HepG2 (cell line): ENCODE results near the gene CACNA1D.

Source experiments
- ARID3A ChIP-seq: IDR thresholded peaks from 2 replicates; pipeline ENCODE4 v1.6.1; 2012; ENCODE audit warnings: low read depth, low read length, improper control_type of control experiment
- BCLAF1 ChIP-seq: fragments of 450-650 bp; IDR thresholded peaks from 2 replicates; pipeline ENCODE4 v1.6.1; 2017; ENCODE audit warnings: mild to moderate bottlenecking
- ELF1 ChIP-seq: sonication (generic); formaldehyde crosslinking; IDR thresholded peaks from 2 replicates; pipeline ENCODE4 v1.4.0; 2020; ENCODE audit warnings: missing genetic modification reagents
- HCFC1 ChIP-seq: fragments of 150-350 bp; IDR thresholded peaks from 2 replicates; pipeline ENCODE4 v1.6.1; 2014; ENCODE audit warnings: low read depth, low read length
- HINFP ChIP-seq: sonication (generic); formaldehyde crosslinking; IDR thresholded peaks from 2 replicates; pipeline ENCODE4 v1.4.0; 2020; ENCODE audit warnings: low read depth, mild to moderate bottlenecking, missing genetic modification reagents
- HNRNPK ChIP-seq: fragments of 200-400 bp; formaldehyde crosslinking; IDR thresholded peaks from 2 replicates; pipeline ENCODE4 v1.6.1; 2018; ENCODE audit warnings: low read length, low read depth, moderate library complexity, mild to moderate bottlenecking; ENCODE audit not compliant: poor library complexity, severe bottlenecking
- NFE2 ChIP-seq: sonication (generic); formaldehyde crosslinking; IDR thresholded peaks from 2 replicates; pipeline ENCODE4 v1.4.0; 2020; ENCODE audit warnings: missing genetic modification reagents
- PATZ1 ChIP-seq: sonication (generic); formaldehyde crosslinking; IDR thresholded peaks from 2 replicates; pipeline ENCODE4 v1.4.0; 2020; ENCODE audit warnings: missing genetic modification reagents
- RXRA ChIP-seq: sonication (generic); formaldehyde crosslinking; IDR thresholded peaks from 2 replicates; pipeline ENCODE4 v1.5.1; 2020; ENCODE audit warnings: missing genetic modification reagents
- TAF1 ChIP-seq: sonication (generic); formaldehyde crosslinking; IDR thresholded peaks from 2 replicates; pipeline ENCODE4 v1.4.0; 2020; ENCODE audit warnings: missing genetic modification reagents
- ZHX1 ChIP-seq: sonication (generic); formaldehyde crosslinking; IDR thresholded peaks from 2 replicates; pipeline ENCODE4 v1.8.1; 2022; ENCODE audit warnings: low read depth, mild to moderate bottlenecking, missing genetic modification reagents
- ZNF407 ChIP-seq: sonication (generic); formaldehyde crosslinking; IDR thresholded peaks from one replicate; pipeline ENCODE4 v1.5.1; 2020; ENCODE audit warnings: mild to moderate bottlenecking, missing genetic modification reagents; ENCODE audit errors: not compliant biosample characterization
- ZNF614 ChIP-seq: IDR thresholded peaks from 2 replicates; pipeline ENCODE4 v1.6.1; 2018; ENCODE audit warnings: missing biosample characterization, missing genetic modification reagents, inconsistent platforms, borderline replicate concordance

- TF ChIP-seq ZNF614 (CRISPR knock-in tag) = no peak
- TF ChIP-seq RXRA (CRISPR knock-in tag) = no peak
- TF ChIP-seq ZNF407 (CRISPR knock-in tag) = no peak
- no peak for TF ChIP-seq TAF1 (CRISPR knock-in tag)
- no peak for TF ChIP-seq HINFP (CRISPR knock-in tag)
- TF ChIP-seq HCFC1 = no peak
- TF ChIP-seq NFE2 = no peak
- TF ChIP-seq HNRNPK = no peak
- no peak for TF ChIP-seq PATZ1 (CRISPR knock-in tag)
- no peak for TF ChIP-seq ZHX1 (CRISPR knock-in tag)
- no peak for TF ChIP-seq ARID3A
- TF ChIP-seq BCLAF1 = no peak
- TF ChIP-seq ELF1 (CRISPR knock-in tag) = no peak
Measured at GRCh38 chr3:53813876-53814275, 319.5 kb downstream of the CACNA1D start.
